Measurements from ENCODE around the gene BUD13. TPM values are rescaled to one million over a fixed set of nuclear protein-coding genes. Genes with fewer than 3 reads are reported as not detected.

The BUD13 gene
- total and polyA plus RNA-seq, 2 of the 13 experiments (the other 11 are each of a cell fraction or from before 2014, with no cell fraction given) = 13.3 to 25.9 TPM

DNA sequence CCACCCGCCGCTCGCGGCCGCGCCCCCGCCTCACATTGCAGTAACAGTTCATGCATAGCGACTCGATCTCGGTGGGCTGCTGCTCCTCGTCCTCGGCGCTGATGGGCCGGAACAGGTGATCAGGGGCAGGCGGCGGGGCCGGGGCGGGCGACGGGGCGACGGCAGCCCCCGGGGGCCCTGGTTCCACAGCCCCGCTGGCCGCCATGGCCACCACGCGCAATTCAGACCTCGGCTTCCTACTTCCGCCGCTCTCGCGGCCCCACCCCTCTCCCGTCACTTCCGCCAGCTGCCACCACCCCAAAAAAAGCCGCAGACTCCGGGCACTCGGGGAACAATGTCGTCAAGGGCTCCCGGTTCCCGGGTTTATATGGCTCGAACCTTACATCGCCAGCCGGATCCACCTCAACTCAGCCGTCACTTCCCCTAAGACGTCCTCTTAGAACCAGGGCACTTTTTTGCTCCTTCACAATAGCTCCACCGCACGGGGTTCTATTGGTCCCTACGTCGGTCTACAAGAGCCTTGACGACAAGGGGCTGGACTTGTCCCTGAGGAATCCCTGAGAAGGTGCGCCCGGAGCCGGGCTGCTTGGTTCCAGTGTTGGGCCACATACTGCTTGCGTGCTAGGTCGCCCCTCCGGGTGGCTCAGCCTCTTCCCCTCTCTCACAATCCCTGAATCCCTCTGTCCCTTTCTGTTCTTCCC is 15.1 kb upstream of the BUD13 start, which contains the start of gene ZPR1 (continued):
- no peak for TF ChIP-seq ZNF24 (IDR thresholded peaks at IDR 0.05)
- TF ChIP-seq FLYWCH1 (CRISPR knock-in tag; IDR thresholded peaks at IDR 0.05) = no peak
- peak; percentile 49; the same call in 1 of the 2 replicates for TF ChIP-seq ZBTB7B (CRISPR knock-in tag; IDR thresholded peaks at IDR 0.05)
- TF ChIP-seq STAG1 (CRISPR knock-in tag; IDR thresholded peaks at IDR 0.05) = no peak
- TF ChIP-seq ZNF713 (CRISPR knock-in tag; IDR thresholded peaks at IDR 0.05) = no peak
- TF ChIP-seq ZNF790 (CRISPR knock-in tag; IDR thresholded peaks at IDR 0.05; ENCODE audit: borderline replicate concordance) = no peak
- TF ChIP-seq DNMT1 (CRISPR knock-in tag; IDR thresholded peaks at IDR 0.05) = no peak
- TF ChIP-seq, protein P1, sequence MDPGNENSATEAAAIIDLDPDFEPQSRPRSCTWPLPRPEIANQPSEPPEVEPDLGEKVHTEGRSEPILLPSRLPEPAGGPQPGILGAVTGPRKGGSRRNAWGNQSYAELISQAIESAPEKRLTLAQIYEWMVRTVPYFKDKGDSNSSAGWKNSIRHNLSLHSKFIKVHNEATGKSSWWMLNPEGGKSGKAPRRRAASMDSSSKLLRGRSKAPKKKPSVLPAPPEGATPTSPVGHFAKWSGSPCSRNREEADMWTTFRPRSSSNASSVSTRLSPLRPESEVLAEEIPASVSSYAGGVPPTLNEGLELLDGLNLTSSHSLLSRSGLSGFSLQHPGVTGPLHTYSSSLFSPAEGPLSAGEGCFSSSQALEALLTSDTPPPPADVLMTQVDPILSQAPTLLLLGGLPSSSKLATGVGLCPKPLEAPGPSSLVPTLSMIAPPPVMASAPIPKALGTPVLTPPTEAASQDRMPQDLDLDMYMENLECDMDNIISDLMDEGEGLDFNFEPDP (CRISPR knock-in tag; conservative IDR thresholded peaks at IDR 0.05) = no peak
- no peak for TF ChIP-seq ZNF468 (CRISPR knock-in tag; IDR thresholded peaks at IDR 0.05)
- TF ChIP-seq SRSF1 (optimal IDR thresholded peaks at IDR 0.05; ENCODE audit: low read depth, low read length) = peak; percentile 41
- peak; percentile 96 for TF ChIP-seq ZC3H13 (CRISPR knock-in tag; IDR thresholded peaks at IDR 0.05)
- no peak for TF ChIP-seq ZBTB8A (CRISPR knock-in tag; IDR thresholded peaks at IDR 0.05; ENCODE audit: borderline replicate concordance, low read depth)
- TF ChIP-seq, protein P2, sequence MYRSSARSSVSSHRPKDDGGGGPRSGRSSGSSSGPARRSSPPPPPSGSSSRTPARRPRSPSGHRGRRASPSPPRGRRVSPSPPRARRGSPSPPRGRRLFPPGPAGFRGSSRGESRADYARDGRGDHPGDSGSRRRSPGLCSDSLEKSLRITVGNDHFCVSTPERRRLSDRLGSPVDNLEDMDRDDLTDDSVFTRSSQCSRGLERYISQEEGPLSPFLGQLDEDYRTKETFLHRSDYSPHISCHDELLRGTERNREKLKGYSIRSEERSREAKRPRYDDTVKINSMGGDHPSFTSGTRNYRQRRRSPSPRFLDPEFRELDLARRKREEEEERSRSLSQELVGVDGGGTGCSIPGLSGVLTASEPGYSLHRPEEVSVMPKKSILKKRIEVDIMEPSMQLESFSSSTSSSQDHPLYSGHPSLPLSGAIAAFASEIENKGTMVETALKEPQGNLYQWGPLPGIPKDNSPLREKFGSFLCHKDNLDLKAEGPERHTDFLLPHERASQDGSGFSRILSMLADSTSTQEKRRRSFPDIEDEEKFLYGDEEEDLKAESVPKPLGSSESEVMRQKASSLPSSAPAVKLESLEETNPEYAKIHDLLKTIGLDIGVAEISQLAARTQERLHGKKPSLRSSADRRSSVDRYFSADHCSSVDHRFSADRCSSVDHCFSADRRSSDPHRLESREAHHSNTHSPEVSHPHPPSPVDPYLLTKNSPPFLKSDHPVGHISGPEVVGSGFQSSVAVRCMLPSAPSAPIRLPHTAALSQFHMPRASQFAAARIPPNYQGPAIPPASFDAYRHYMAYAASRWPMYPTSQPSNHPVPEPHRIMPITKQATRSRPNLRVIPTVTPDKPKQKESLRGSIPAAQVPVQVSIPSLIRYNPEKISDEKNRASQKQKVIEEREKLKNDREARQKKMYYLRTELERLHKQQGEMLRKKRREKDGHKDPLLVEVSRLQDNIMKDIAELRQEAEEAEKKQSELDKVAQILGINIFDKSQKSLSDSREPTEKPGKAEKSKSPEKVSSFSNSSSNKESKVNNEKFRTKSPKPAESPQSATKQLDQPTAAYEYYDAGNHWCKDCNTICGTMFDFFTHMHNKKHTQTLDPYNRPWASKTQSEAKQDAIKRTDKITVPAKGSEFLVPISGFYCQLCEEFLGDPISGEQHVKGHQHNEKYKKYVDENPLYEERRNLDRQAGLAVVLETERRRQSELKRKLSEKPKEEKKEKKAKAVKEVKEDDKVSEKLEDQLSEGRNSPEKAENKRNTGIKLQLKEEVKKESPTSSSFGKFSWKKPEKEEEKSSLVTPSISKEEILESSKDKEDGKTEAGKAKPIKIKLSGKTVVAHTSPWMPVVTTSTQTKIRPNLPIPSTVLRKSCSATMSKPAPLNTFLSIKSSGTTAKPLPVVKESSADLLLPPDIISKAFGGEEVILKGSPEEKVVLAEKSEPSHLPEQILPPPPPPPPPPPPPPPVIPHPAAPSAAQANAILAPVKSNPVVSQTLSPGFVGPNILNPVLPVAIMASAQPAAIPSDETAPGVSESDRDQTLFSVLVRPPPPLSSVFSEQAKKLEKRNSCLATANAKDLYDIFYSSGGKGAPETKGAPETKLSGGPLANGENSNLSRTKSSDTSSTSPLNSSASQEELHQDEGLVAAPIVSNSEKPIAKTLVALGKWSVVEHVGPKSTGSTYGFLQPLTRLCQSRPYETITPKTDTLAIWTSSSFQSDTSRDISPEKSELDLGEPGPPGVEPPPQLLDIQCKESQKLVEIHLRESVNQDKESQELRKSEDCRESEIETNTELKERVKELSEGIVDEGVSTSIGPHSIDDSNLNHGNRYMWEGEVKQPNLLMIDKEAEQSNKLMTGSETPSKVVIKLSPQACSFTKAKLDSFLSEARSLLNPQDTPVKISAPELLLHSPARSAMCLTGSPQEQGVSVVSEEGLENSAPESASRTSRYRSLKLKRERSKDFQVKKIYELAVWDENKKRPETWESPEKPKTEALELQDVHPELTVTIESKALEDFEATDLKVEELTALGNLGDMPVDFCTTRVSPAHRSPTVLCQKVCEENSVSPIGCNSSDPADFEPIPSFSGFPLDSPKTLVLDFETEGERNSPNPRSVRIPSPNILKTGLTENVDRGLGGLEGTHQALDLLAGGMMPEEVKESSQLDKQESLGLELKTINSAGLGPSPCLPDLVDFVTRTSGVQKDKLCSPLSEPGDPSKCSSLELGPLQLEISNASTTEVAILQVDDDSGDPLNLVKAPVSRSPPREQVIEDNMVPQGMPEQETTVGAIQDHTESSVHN (CRISPR knock-in tag; IDR thresholded peaks at IDR 0.05) = no peak
- no peak for TF ChIP-seq ARNTL (CRISPR knock-in tag; IDR thresholded peaks at IDR 0.05)
- no peak for TF ChIP-seq DNMT3B (CRISPR knock-in tag; conservative IDR thresholded peaks at IDR 0.05)
- no peak for TF ChIP-seq SP5 (CRISPR knock-in tag; IDR thresholded peaks at IDR 0.05; ENCODE audit: borderline replicate concordance, low read depth)
- peak; percentile 56; the same call in 1 of the 2 replicates for TF ChIP-seq YEATS2 (CRISPR knock-in tag; IDR thresholded peaks at IDR 0.05; ENCODE audit: borderline replicate concordance)
- peak; percentile 41; the same call in 1 of the 2 replicates for TF ChIP-seq KDM3A (CRISPR knock-in tag; IDR thresholded peaks at IDR 0.05; ENCODE audit: low read depth)
- no peak for TF ChIP-seq ETV6 (CRISPR knock-in tag; conservative IDR thresholded peaks at IDR 0.05)
- no peak for TF ChIP-seq ZNF564 (CRISPR knock-in tag; IDR thresholded peaks at IDR 0.05)
- TF ChIP-seq AHR (CRISPR knock-in tag; IDR thresholded peaks at IDR 0.05) = 0 out of 2 replicates have a peak, but pooled peaks have one; percentile 63
- TF ChIP-seq, protein P3, sequence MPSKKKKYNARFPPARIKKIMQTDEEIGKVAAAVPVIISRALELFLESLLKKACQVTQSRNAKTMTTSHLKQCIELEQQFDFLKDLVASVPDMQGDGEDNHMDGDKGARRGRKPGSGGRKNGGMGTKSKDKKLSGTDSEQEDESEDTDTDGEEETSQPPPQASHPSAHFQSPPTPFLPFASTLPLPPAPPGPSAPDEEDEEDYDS (CRISPR knock-in tag; IDR thresholded peaks at IDR 0.05) = 0 out of 2 replicates have a peak, but pooled peaks have one; percentile 20

Data from HepG2 (cell line).